ENCODE results near the gene TSSK2.

TSSK2 gene

GRCh38 chr22:19172213-19173046 is 41.3 kb downstream of the TSSK2 start:
- peak in 1 of 2 experiments; percentile 18 for DNase-seq

- no peak for DNase-seq
Observed at GRCh38 chr22:19173047-19174035, 42.2 kb downstream of the TSSK2 start.

- DNase-seq, result no peak
Observed at GRCh38 chr22:19174106-19175025, 43.3 kb downstream of the TSSK2 start.

GRCh38 chr22:19175026-19175601 is 44.0 kb downstream of the TSSK2 start:
- DNase-seq, result no peak

- DNase-seq, result peak in 1 of 2 experiments; percentile 28
Observed at GRCh38 chr22:19175602-19176174, 44.6 kb downstream of the TSSK2 start.

- no peak for DNase-seq
Observed at GRCh38 chr22:19176175-19176643, 45.1 kb downstream of the TSSK2 start.

GRCh38 chr22:19176732-19177131 is 45.6 kb downstream of the TSSK2 start:
- peak in 1 of 2 experiments; percentile 29 for DNase-seq

- no peak for DNase-seq
Observed at GRCh38 chr22:19177164-19178064, 46.3 kb downstream of the TSSK2 start.

GRCh38 chr22:19178065-19178656 is 47.1 kb downstream of the TSSK2 start:
- no peak for DNase-seq

GRCh38 chr22:19178657-19179496 is 47.8 kb downstream of the TSSK2 start, which contains the start of gene SLC25A1:
Gene SLC25A1, minus strand, starts transcription at chr22:19178736. Its CDS starts 63 bp downstream, at chr22:19178673.
- DNase-seq, result peak; percentile 93 to 94

- peak in 1 of 2 experiments; percentile 71 for DNase-seq
Observed at GRCh38 chr22:19179497-19180048, 48.5 kb downstream of the TSSK2 start.

GRCh38 chr22:19180234-19180633 is 49.1 kb downstream of the TSSK2 start:
- DNase-seq, result no peak

- no peak for DNase-seq
Observed at GRCh38 chr22:19180740-19181410, 49.8 kb downstream of the TSSK2 start.

GRCh38 chr22:19181786-19182471 is 50.8 kb downstream of the TSSK2 start:
- peak; percentile 47 to 50 for DNase-seq

Measured in activated T-cell treated with anti-CD3 and anti-CD28 coated beads, Interleukin-2, amount 50 U/mL, for 48 hours (primary cell).